Upper lobe of right lung (tissue), 1 donor: ENCODE results near the gene MIF4GD. TPM values are rescaled to one million over a fixed set of nuclear protein-coding genes. Genes with fewer than 3 reads are reported as not detected.
A peak's percentile ranks its signal among the peaks of the same experiment; 100 is the strongest.
"Not testable (repeated sequence)": the region's sequence is repeated elsewhere in the genome, so short reads cannot be mapped to it uniquely, and the experiment has no call there.

Experiments used
- ATAC-seq: fragments of 200-7000 bp; cut with Tn5 transposase; one replicate; pipeline ENCODE4 v1.9.1; 2020; ENCODE audit warnings: mild to moderate bottlenecking, moderate library complexity
- DNase-seq: peaks from one replicate; pipeline ENCODE4 v3.0.0-alpha.2; 2020
- H3K27ac ChIP-seq: fragments of 200-600 bp; one replicate; pipeline ENCODE4 v1.8.0; 2022
- H3K27me3 ChIP-seq: fragments of 200-600 bp; one replicate; pipeline ENCODE4 v1.8.0; 2022; ENCODE audit warnings: mild to moderate bottlenecking
- H3K36me3 ChIP-seq: fragments of 200-600 bp; one replicate; pipeline ENCODE4 v1.8.0; 2022
- H3K4me1 ChIP-seq: fragments of 200-600 bp; one replicate; pipeline ENCODE4 v1.8.0; 2022
- H3K4me3 ChIP-seq: fragments of 200-600 bp; one replicate; pipeline ENCODE4 v1.8.0; 2022; ENCODE audit warnings: mild to moderate bottlenecking
- H3K9me3 ChIP-seq: fragments of 200-600 bp; one replicate; pipeline ENCODE4 v1.8.0; 2022
- CTCF ChIP-seq: fragments of 200-600 bp; IDR thresholded peaks from one replicate; pipeline ENCODE4 v1.8.0; 2022; ENCODE audit warnings: antibody characterized with exemption
- intact Hi-C: fragments of 100-400 bp; cut with DNase I; formaldehyde crosslinking; loops from one replicate; pipeline ENCODE4 v1.11.0; 2022
- total RNA-seq: library from RNA; stranded (reverse); fragmentation: NEBNext Ultra II Directional; extraction: Animal tissue kit (Norgen Biotek cat#: 25700); gene quantifications from one replicate; pipeline ENCODE4 v1.2.1, GENCODE V29; 2021
- donor health status: DM: no; HTN: yes; CAD: no; lungs with severe emphysema.

Gene MIF4GD
- total RNA-seq, 1 donor from 2014 or later: 25.7 TPM

- Histone ChIP-seq H3K27ac (no peak overlapping the region), H3K36me3 (no peaks in the 10 kb centered on the region), H3K27me3 (no peaks in the 10 kb centered on the region), H3K4me1 (no peaks in the 10 kb centered on the region), H3K9me3 (no peaks in the 10 kb centered on the region), H3K4me3 (no peak overlapping the region)
- DNase-seq: no peak
- intact Hi-C loops: no loop called here
- peak; percentile 78 for ATAC-seq
- no peak for TF ChIP-seq CTCF
These were observed 30.6 kb upstream of the MIF4GD start for GRCh38 chr17:75301502-75302206.

DNA sequence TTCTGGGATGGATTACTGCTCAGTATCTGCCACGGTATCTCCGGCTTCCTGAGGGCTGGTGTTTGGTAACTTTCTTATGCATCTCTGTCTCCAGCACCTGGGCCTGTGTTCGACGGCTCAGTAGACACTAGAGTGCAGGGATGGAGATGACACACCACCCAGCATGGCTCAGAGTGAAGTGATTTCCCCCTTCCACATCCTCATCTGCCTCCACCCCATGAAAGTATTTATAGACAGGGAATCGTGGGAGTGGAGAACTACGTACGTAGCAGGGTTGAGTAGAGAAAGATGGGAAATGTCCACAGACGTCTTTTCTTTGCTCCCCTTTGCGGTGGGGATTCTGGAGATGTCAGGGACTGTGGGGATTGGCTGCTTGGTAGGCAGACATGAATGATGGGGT is 30.0 kb upstream of the MIF4GD start:
- Histone ChIP-seq H3K36me3 (no peaks in the 10 kb centered on the region), H3K9me3 (no peaks in the 10 kb centered on the region), H3K27ac (no peak overlapping the region), H3K27me3 (no peaks in the 10 kb centered on the region), H3K4me1 (no peaks in the 10 kb centered on the region), H3K4me3 (no peak overlapping the region)
- intact Hi-C loops: no loop called here
- no peak for DNase-seq
- ATAC-seq: peak; percentile 73
- no peak for TF ChIP-seq CTCF

- ATAC-seq (no peak), DNase-seq (no peak)
- Histone ChIP-seq H3K36me3 (no peaks in the 10 kb centered on the region), H3K4me3 (no peak overlapping the region), H3K9me3 (no peaks in the 10 kb centered on the region), H3K4me1 (no peaks in the 10 kb centered on the region), H3K27ac (no peak overlapping the region), H3K27me3 (no peaks in the 10 kb centered on the region)
- no peak for TF ChIP-seq CTCF
- intact Hi-C loops: no loop called here
These were observed 29.2 kb upstream of the MIF4GD start for GRCh38 chr17:75300280-75300679.

GRCh38 chr17:75295201-75296158 is 24.4 kb upstream of the MIF4GD start:
- no peak for TF ChIP-seq CTCF
- no peaks in the 10 kb centered on the region for H3K36me3 ChIP-seq
- H3K27ac ChIP-seq: peak overlapping the region; percentile 83
- DNase-seq: no peak
- H3K4me3 ChIP-seq: no peak overlapping the region
- no peaks in the 10 kb centered on the region for H3K27me3 ChIP-seq
- ATAC-seq: peak; percentile 88
- H3K9me3 ChIP-seq: no peaks in the 10 kb centered on the region
- H3K4me1 ChIP-seq: no peaks in the 10 kb centered on the region
- intact Hi-C loops: no loop called here

DNA sequence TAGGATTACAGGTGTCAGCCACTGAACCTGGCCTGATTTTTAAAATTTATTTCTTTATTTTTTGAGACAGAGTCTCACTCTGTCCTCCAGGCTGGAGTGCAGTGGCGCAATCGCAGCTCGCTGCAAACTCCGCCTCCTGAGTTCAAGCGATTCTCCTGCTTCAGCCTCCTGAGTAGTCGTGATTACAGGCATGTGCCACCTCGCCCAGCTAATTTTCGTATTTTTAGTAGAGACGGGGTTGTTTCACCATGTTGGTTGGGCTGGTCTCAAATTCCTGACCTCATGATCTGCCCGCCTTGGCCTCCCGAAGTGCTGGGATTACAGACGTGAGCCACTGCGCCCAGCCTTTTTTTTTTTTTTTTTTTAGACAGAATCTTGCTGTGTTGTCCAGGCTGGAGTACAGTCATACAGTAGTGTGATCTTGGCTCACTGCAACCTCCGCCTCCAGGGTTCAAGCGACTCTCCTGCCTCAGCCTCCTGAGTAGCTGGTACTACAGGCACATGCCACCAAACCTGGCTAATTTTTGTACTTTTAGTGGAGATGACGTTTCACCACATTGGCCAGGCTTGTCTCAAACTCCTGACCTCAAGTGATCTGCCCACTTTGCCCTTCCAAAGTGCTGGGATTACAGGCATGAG is 21.9 kb upstream of the MIF4GD start:
- intact Hi-C loops, H3K9me3 ChIP-seq, H3K36me3 ChIP-seq, ATAC-seq, H3K4me1 ChIP-seq, H3K4me3 ChIP-seq, H3K27me3 ChIP-seq: not testable (repeated sequence)
- DNase-seq: peak; percentile 89
- H3K27ac ChIP-seq: peak overlapping the region; percentile 30
